IMR-90 (cell line): ENCODE data around the gene OR2A2. TPM values are rescaled to one million over a fixed set of nuclear protein-coding genes. Genes with fewer than 3 reads are reported as not detected.

Experiments
- ATAC-seq: fragments of 200-7000 bp; cut with Tn5 transposase; 2 replicates; pipeline ENCODE4 v1.9.1; 2020; ENCODE audit warnings: low read depth, mild to moderate bottlenecking, moderate library complexity
- BruUV-seq: library from RNA; stranded (reverse); fragments of 400-500 nt; replicated peaks from 2 replicates; lab custom pipeline; 2021; lab: Mats Ljungman, UMichigan
- CTCF ChIA-PET: fragments of 300-600 bp; formaldehyde crosslinking; extraction: SDS; loops from one replicate; lab custom pipeline; 2021; ENCODE audit warnings: antibody characterized with exemption; lab: Yijun Ruan, JAX
- POLR2A ChIA-PET: fragments of 300-600 bp; sonication (Branson Sonifier 250); formaldehyde crosslinking; loops from one replicate; lab custom pipeline; 2022; ENCODE audit warnings: antibody characterized with exemption; ENCODE audit not compliant: unreplicated experiment; lab: Charles Lee
- DNase-seq: peaks from one replicate; pipeline ENCODE4 v3.0.0; 2013
- H2AFZ ChIP-seq: replicated peaks from 2 replicates; pipeline ENCODE3; 2013; ENCODE audit warnings: low read length, mild to moderate bottlenecking; ENCODE audit not compliant: poor library complexity
- H2AK5ac ChIP-seq: 2 replicates; pipeline ENCODE4 v1.6.1; 2013; ENCODE audit warnings: low read depth, low read length, inconsistent platforms
- H2AK9ac ChIP-seq: replicated peaks from 2 replicates; pipeline ENCODE3; 2013; ENCODE audit warnings: mild to moderate bottlenecking, low read depth, low read length, moderate library complexity; ENCODE audit not compliant: poor library complexity
- H2BK120ac ChIP-seq: 2 replicates; pipeline ENCODE4 v1.6.1; 2013; ENCODE audit warnings: low read depth, low read length, inconsistent platforms
- H2BK15ac ChIP-seq: 3 replicates; pipeline ENCODE4 v1.6.1; 2013; ENCODE audit warnings: low read depth, low read length, inconsistent platforms
- H2BK20ac ChIP-seq: 2 replicates; pipeline ENCODE4 v1.6.1; 2013; ENCODE audit warnings: low read depth, mild to moderate bottlenecking, inconsistent platforms, low read length, moderate library complexity
- H2BK5ac ChIP-seq: 2 replicates; pipeline ENCODE4 v1.6.1; 2013; ENCODE audit warnings: mild to moderate bottlenecking, low read depth, low read length, inconsistent platforms; ENCODE audit not compliant: poor library complexity, severe bottlenecking
- H3K14ac ChIP-seq: replicated peaks from 2 replicates; pipeline ENCODE4 v1.6.1; 2013; ENCODE audit warnings: low read depth, low read length, inconsistent platforms
- H3K18ac ChIP-seq: 2 replicates; pipeline ENCODE4 v1.6.1; 2013; ENCODE audit warnings: low read depth, low read length, control low read depth
- H3K23ac ChIP-seq: 2 replicates; pipeline ENCODE4 v1.6.1; 2013; ENCODE audit warnings: low read depth, low read length, inconsistent platforms
- H3K27ac ChIP-seq: 2 replicates; pipeline ENCODE4 v1.5.1; 2013; ENCODE audit warnings: mild to moderate bottlenecking, control low read depth, low read length; ENCODE audit not compliant: insufficient read depth
- H3K27me3 ChIP-seq: 2 replicates; pipeline ENCODE4 v1.6.1; 2013; ENCODE audit warnings: low read length; ENCODE audit not compliant: control insufficient read depth, insufficient read depth
- H3K36me3 ChIP-seq: 2 replicates; pipeline ENCODE4 v1.6.1; 2013; ENCODE audit warnings: low read length, mixed read lengths; ENCODE audit not compliant: control insufficient read depth, insufficient read depth
- H3K4ac ChIP-seq: 2 replicates; pipeline ENCODE4 v1.6.1; 2013; ENCODE audit warnings: low read depth, low read length, inconsistent platforms
- H3K4me1 ChIP-seq: 2 replicates; pipeline ENCODE4 v1.6.1; 2013; ENCODE audit warnings: low read length, mixed read lengths; ENCODE audit not compliant: control insufficient read depth, insufficient read depth
- H3K4me2 ChIP-seq: 2 replicates; pipeline ENCODE4 v1.6.1; 2013; ENCODE audit warnings: low read depth, mild to moderate bottlenecking, control low read depth, low read length, moderate library complexity
- H3K4me3 ChIP-seq: 2 replicates; pipeline ENCODE4 v1.5.1; 2013; ENCODE audit warnings: low read depth, mild to moderate bottlenecking, control low read depth, low read length, moderate library complexity; ENCODE audit not compliant: insufficient read depth
- H3K56ac ChIP-seq: 2 replicates; pipeline ENCODE4 v1.6.1; 2013; ENCODE audit warnings: low read length, inconsistent platforms; ENCODE audit not compliant: insufficient read depth; ENCODE audit errors: extremely low read depth
- H3K79me1 ChIP-seq, 2 experiments: 2 replicates each; pipeline ENCODE4 v1.6.1; 2013; ENCODE audit warnings: low read length in 2 of 2, inconsistent platforms in 1 of 2, low read depth in 1 of 2
- H3K9ac ChIP-seq: 2 replicates; pipeline ENCODE4 v1.6.1; 2013; ENCODE audit warnings: low read depth, low read length, control low read depth
- H3K9me1 ChIP-seq: 2 replicates; pipeline ENCODE4 v1.6.1; 2013; ENCODE audit warnings: low read length, inconsistent platforms; ENCODE audit not compliant: insufficient read depth
- H3K9me3 ChIP-seq: 2 replicates; pipeline ENCODE4 v1.6.1; 2013; ENCODE audit warnings: low read length; ENCODE audit not compliant: control insufficient read depth, insufficient read depth
- H4K20me1 ChIP-seq: 2 replicates; pipeline ENCODE4 v1.6.1; 2013; ENCODE audit warnings: low read length, inconsistent platforms; ENCODE audit not compliant: insufficient read depth
- H4K5ac ChIP-seq: 2 replicates; pipeline ENCODE4 v1.6.1; 2013; ENCODE audit warnings: mild to moderate bottlenecking, low read depth, low read length, control low read depth
- H4K8ac ChIP-seq, 2 experiments: 2 replicates each; pipeline ENCODE4 v1.6.1; 2013; ENCODE audit warnings: low read depth in 2 of 2, low read length in 2 of 2, control low read depth in 1 of 2, inconsistent platforms in 1 of 2
- H4K91ac ChIP-seq: 2 replicates; pipeline ENCODE4 v1.6.1; 2013; ENCODE audit warnings: low read depth, low read length, inconsistent platforms; ENCODE audit not compliant: insufficient read depth
- BHLHE40 ChIP-seq: fragments of 150-350 bp; IDR thresholded peaks from 2 replicates; pipeline ENCODE4 v1.6.1; 2016; ENCODE audit warnings: mild to moderate bottlenecking, low read depth, low read length
- CHD1 ChIP-seq: IDR thresholded peaks from 2 replicates; pipeline ENCODE4 v1.6.1; 2012; ENCODE audit warnings: low read depth, low read length, improper control_type of control experiment
- CTCF ChIP-seq: conservative IDR thresholded peaks from 2 replicates; pipeline ENCODE4 v1.5.1; 2012; ENCODE audit warnings: mild to moderate bottlenecking, low read depth, low read length, improper control_type of control experiment
- MAFK ChIP-seq: IDR thresholded peaks from 2 replicates; pipeline ENCODE4 v1.6.1; 2012; ENCODE audit warnings: low read depth, low read length, improper control_type of control experiment
- POLR2A ChIP-seq: IDR thresholded peaks from 2 replicates; pipeline ENCODE4 v1.6.1; 2012; ENCODE audit warnings: mild to moderate bottlenecking, low read depth, low read length
- RCOR1 ChIP-seq: IDR thresholded peaks from 2 replicates; pipeline ENCODE4 v1.6.1; 2012; ENCODE audit warnings: mild to moderate bottlenecking, low read length, improper control_type of control experiment; ENCODE audit not compliant: insufficient replicate concordance
- USF2 ChIP-seq: fragments of 150-350 bp; IDR thresholded peaks from 2 replicates; pipeline ENCODE4 v1.6.1; 2017; ENCODE audit warnings: mild to moderate bottlenecking, antibody characterized with exemption, low read length, low read depth
- WGBS, 2 experiments: methylation state at CpG; one replicate each; pipeline versions ENCODE4 v1.1.5 to v1.1.7; 2013; ENCODE audit warnings: missing lambda C conversion rate in 2 of 2; ENCODE audit not compliant: insufficient read length in 1 of 2; ENCODE audit errors: extremely low coverage in 2 of 2; 5-methylcytosine and 5-hydroxymethylcytosine counted together
- dilution Hi-C: fragments of 300-500 bp; cut with HindIII; formaldehyde crosslinking; loops from one replicate; pipeline ENCODE4 v1.14.3; 2018; ENCODE audit warnings: low sequenced_read_pairs; ENCODE audit not compliant: unreplicated experiment
- in situ Hi-C: fragments of 300-500 bp; cut with MboI; formaldehyde crosslinking; loops from 3 replicates; pipeline ENCODE4 v1.14.3; 2019; ENCODE audit warnings: low sequenced_read_pairs, inconsistent platforms, mixed read lengths
- intact Hi-C: fragments of 100-400 bp; cut with micrococcal nuclease; formaldehyde crosslinking; loops from 2 replicates; pipeline ENCODE4 v1.10.0; 2022
- polyA plus RNA-seq, 3 experiments: library from polyadenylated mRNA; depleted of rRNA; stranded (reverse); fragments of >200 nt; gene quantifications; 2 replicates each; pipeline ENCODE4 v1.2.3, GENCODE V29; 2012; ENCODE audit warnings: low replicate concordance in 1 of 3
- total RNA-seq: library from RNA; depleted of rRNA; stranded (reverse); fragments of >200 nt; gene quantifications from 2 replicates; pipeline ENCODE4 v1.2.3, GENCODE V29; 2012

OR2A2 gene
- total and polyA plus RNA-seq, 2 of the 4 experiments (the other 2 are of a cell fraction) = not detected

- no peak overlapping the region for H3K23ac ChIP-seq
- H4K5ac ChIP-seq = no peak overlapping the region
- no peaks in the 10 kb centered on the region for H3K9me1 ChIP-seq
- H3K79me1 ChIP-seq = no peaks in the 10 kb centered on the region
- ATAC-seq (no peak), DNase-seq (no peak)
- no peak overlapping the region for H2BK15ac ChIP-seq
- no peak overlapping the region for H2AK9ac ChIP-seq
- no peak overlapping the region for H3K14ac ChIP-seq
- no peak overlapping the region for H3K4me2 ChIP-seq
- no peak overlapping the region for H2BK20ac ChIP-seq
- no peaks in the 10 kb centered on the region for H3K27me3 ChIP-seq
- H3K4ac ChIP-seq = no peak overlapping the region
- H4K20me1 ChIP-seq = no peaks in the 10 kb centered on the region
- no CpG with 5 or more reads among the region's 4 CpGs for WGBS, 2 experiments
- no peak overlapping the region for H3K56ac ChIP-seq
- no peak overlapping the region for H2BK120ac ChIP-seq
- no peak overlapping the region for H3K4me3 ChIP-seq
- H2AFZ ChIP-seq = no peak overlapping the region
- no peak overlapping the region for H2AK5ac ChIP-seq
- H2BK5ac ChIP-seq = no peak overlapping the region
- dilution Hi-C loops = no loop called here
- TF ChIP-seq USF2 (no peak), CHD1 (no peak), MAFK (no peak), RCOR1 (no peak), POLR2A (no peak), CTCF (no peak), BHLHE40 (no peak)
- no peak overlapping the region for H4K8ac ChIP-seq
- BruUV-seq = no TSS peak
- ChIA-PET POLR2A (no interaction called here), CTCF (no interaction called here)
- H3K4me1 ChIP-seq = no peaks in the 10 kb centered on the region
- intact Hi-C loops = no loop called here
- H3K9ac ChIP-seq = no peak overlapping the region
- H3K18ac ChIP-seq = no peak overlapping the region
- H3K27ac ChIP-seq = no peak overlapping the region
- no peak overlapping the region for H4K91ac ChIP-seq
- no peaks in the 10 kb centered on the region for H3K36me3 ChIP-seq
- H3K9me3 ChIP-seq = no peaks in the 10 kb centered on the region
- in situ Hi-C loops = no loop called here
Observed at GRCh38 chr7:144086730-144087129, 22.7 kb upstream of the OR2A2 start.
